Natural killer cell treated with Interleukin-12 subunit alpha and Interleukin-12 subunit beta and Interleukin-15 and Interleukin-18, amount 100 ng/mL, for 72 hours (primary cell): Measurements from ENCODE around the gene HLA-B. TPM values are rescaled to one million over a fixed set of nuclear protein-coding genes. Genes with fewer than 3 reads are reported as not detected.

ENCODE experiments used
- total RNA-seq, 2 donors: library from RNA; stranded (reverse); gene quantifications; one replicate each; pipeline ENCODE4 v1.2.3, GENCODE V29; 2022

HLA-B gene
- total RNA-seq, 2 donors from 2014 or later, result 3,852 to 7,384 TPM

Other genes starting within 250 kb of the HLA-B start
- not detected for gene C6orf15, start 244.6 kb downstream of the HLA-B start, total RNA-seq
- gene PSORS1C1, start 242.4 kb downstream of the HLA-B start, total RNA-seq, result not detected
- gene CDSN, start 236.7 kb downstream of the HLA-B start, total RNA-seq, result not detected
- not detected for gene PSORS1C2, start 218.1 kb downstream of the HLA-B start, total RNA-seq
- gene CCHCR1, start 199.4 kb downstream of the HLA-B start, total RNA-seq, result 10 to 100 TPM; 29.2 to 54.1 TPM
- gene TCF19, start 198.6 kb downstream of the HLA-B start, total RNA-seq, result 10 to 100 TPM; 59.0 to 96.5 TPM
- gene POU5F1, start 186.5 kb downstream of the HLA-B start, total RNA-seq, result under 1 TPM in 1 of 2 donors, not detected in 1; 0.21 TPM
- gene HLA-C, start 85.1 kb downstream of the HLA-B start, total RNA-seq, result 1,000 to 10,000 TPM; 1,205 to 1,894 TPM
- 10 to 100 TPM; 14.2 to 16.9 TPM for gene MICA, start 46.4 kb upstream of the HLA-B start, total RNA-seq
- gene MICB, start 141.0 kb upstream of the HLA-B start, total RNA-seq, result 10 to 100 TPM; 34.9 to 37.4 TPM
- gene MCCD1, start 171.8 kb upstream of the HLA-B start, total RNA-seq, result not detected
- gene DDX39B, start 184.8 kb upstream of the HLA-B start, total RNA-seq, result 100 to 1,000 TPM; 469 to 713 TPM
- gene ATP6V1G2, start 189.4 kb upstream of the HLA-B start, total RNA-seq, result 1 to 10 TPM; 1.4 to 2.3 TPM
- 10 to 100 TPM; 16.8 to 17.0 TPM for gene NFKBIL1, start 190.4 kb upstream of the HLA-B start, total RNA-seq
- gene LTA, start 215.1 kb upstream of the HLA-B start, total RNA-seq, result 1,000 to 10,000 TPM; 1,187 to 3,727 TPM
- gene TNF, start 218.4 kb upstream of the HLA-B start, total RNA-seq, result 100 to 1,000 TPM; 320 to 420 TPM
- 100 to 1,000 TPM; 110 to 153 TPM for gene LTB, start 225.2 kb upstream of the HLA-B start, total RNA-seq
- 10 to 100 TPM; 15.5 to 34.6 TPM for gene LST1, start 229.1 kb upstream of the HLA-B start, total RNA-seq
- gene NCR3, start 235.8 kb upstream of the HLA-B start, total RNA-seq, result 10 to 100 TPM; 65.5 to 91.6 TPM